GM19455 (cell line): Measurements from ENCODE around the gene CEP135.

Experiments used
- ATAC-seq: cut with Tn5 transposase; IDR thresholded peaks from one replicate; pipeline ENCODE4 v1.9.1; 2021; ENCODE audit not compliant: unreplicated experiment

Gene CEP135

GRCh38 chr4:56007154-56007553 is 58.4 kb downstream of the CEP135 start:
- ATAC-seq = no peak

- ATAC-seq = no peak
Observed at GRCh38 chr4:56008206-56008605, 59.5 kb downstream of the CEP135 start.

GRCh38 chr4:56026596-56026995 is 77.9 kb downstream of the CEP135 start:
- no peak for ATAC-seq

- ATAC-seq = no peak
Observed at GRCh38 chr4:56028165-56028564, 79.4 kb downstream of the CEP135 start.

- ATAC-seq = no peak
Observed at GRCh38 chr4:56038487-56039162, 89.9 kb downstream of the CEP135 start.

- no peak for ATAC-seq
Observed at GRCh38 chr4:56040842-56041241, 92.1 kb downstream of the CEP135 start.

- ATAC-seq = no peak
Observed at GRCh38 chr4:56042225-56042624, 93.5 kb downstream of the CEP135 start.

GRCh38 chr4:56048383-56048701 is 99.6 kb downstream of the CEP135 start:
- ATAC-seq = no peak

GRCh38 chr4:56048702-56049431 is 100.1 kb downstream of the CEP135 start:
- peak; percentile 96 for ATAC-seq

- ATAC-seq = no peak
Observed at GRCh38 chr4:56050625-56051024, 101.9 kb downstream of the CEP135 start.

GRCh38 chr4:56051029-56051709 is 102.4 kb downstream of the CEP135 start:
- no peak for ATAC-seq

- no peak for ATAC-seq
Observed at GRCh38 chr4:56051710-56052075, 102.9 kb downstream of the CEP135 start.

- no peak for ATAC-seq
Observed at GRCh38 chr4:56052481-56052880, 103.7 kb downstream of the CEP135 start.

GRCh38 chr4:56052966-56053365 is 104.2 kb downstream of the CEP135 start:
- ATAC-seq = no peak

- no peak for ATAC-seq
Observed at GRCh38 chr4:56055027-56055977, 106.6 kb downstream of the CEP135 start.

- ATAC-seq = no peak
Observed at GRCh38 chr4:56055991-56056390, 107.2 kb downstream of the CEP135 start.

GRCh38 chr4:56058555-56058954 is 109.8 kb downstream of the CEP135 start:
- no peak for ATAC-seq

- no peak for ATAC-seq
Observed at GRCh38 chr4:56060036-56060435, 111.3 kb downstream of the CEP135 start.

GRCh38 chr4:56062106-56062505 is 113.4 kb downstream of the CEP135 start:
- ATAC-seq = no peak

- ATAC-seq = no peak
Observed at GRCh38 chr4:56062526-56063145, 113.9 kb downstream of the CEP135 start.

GRCh38 chr4:56066493-56066892 is 117.7 kb downstream of the CEP135 start:
- no peak for ATAC-seq
